ENCODE measurements around the gene PPP1R7. TPM values are rescaled to one million over a fixed set of nuclear protein-coding genes. Genes with fewer than 3 reads are reported as not detected.

Gene PPP1R7
- total and polyA plus RNA-seq, 9 of the 15 experiments (the other 6 are each of a cell fraction or from before 2014, with no cell fraction given) = 37.5 to 75.0 (median 50.5) TPM

DNA sequence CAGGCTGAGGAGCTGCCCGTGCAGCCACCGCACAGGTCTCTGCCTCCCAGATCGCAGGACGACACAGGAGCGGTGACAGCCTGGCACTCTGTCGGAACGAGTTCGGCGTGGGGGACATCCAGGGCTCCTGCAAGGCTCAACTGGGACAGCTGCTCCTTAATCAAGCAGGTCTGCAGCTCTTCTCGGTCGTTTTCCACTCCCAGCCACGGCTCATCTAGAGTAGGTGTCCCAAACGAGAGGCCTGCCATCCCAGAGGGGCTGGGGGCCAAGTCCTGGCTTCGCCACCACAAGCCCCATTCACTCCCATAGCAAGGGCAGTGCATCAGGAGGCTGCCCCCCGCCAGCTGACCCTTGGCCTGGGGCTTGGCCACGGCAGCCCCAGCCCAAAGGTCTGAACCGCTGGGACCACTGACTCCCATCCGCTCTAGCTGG lies 23.5 kb upstream of the PPP1R7 start:
- CTCF ChIA-PET (ENCODE audit: low intra/inter-chr PET ratio) = no interaction called here
- intact Hi-C loops (cut with micrococcal nuclease) (loop anchor here (2.0 kb wide), 1 partner anchor 42 kb away; no protein-coding TSS in a partner anchor), in situ Hi-C loops (cut with MboI) (no loop called here)
- H3K9me3 ChIP-seq (replicated peaks; ENCODE audit: control insufficient read depth, insufficient read depth, low read depth, low read length) = no peaks in the 10 kb centered on the region
- no peak overlapping the region for H3K4me2 ChIP-seq (ENCODE audit: insufficient read depth, low read length)
- H3K36me3 ChIP-seq (ENCODE audit: control insufficient read depth, insufficient read depth, low read length) = peaks cover 10% of the 10 kb centered on the region; the same call in 1 of the 3 replicates
- no peak overlapping the region for H2AFZ ChIP-seq (ENCODE audit: low read depth, low read length)
- no peaks in the 10 kb centered on the region for H4K20me1 ChIP-seq (replicated peaks; ENCODE audit: control insufficient read depth, insufficient read depth, low read length)
- WGBS (ENCODE audit: insufficient coverage, low coverage, missing lambda C conversion rate) = 87% methylated on average over 11 of the region's 18 CpGs
- H3K9me1 ChIP-seq (ENCODE audit: control insufficient read depth, insufficient read depth, low read length) = no peaks in the 10 kb centered on the region
- no peak overlapping the region; a peak in 1 of 4 replicates for H3K9ac ChIP-seq (ENCODE audit: insufficient read depth in 1 of 2, low read depth in 2 of 2, low read length in 2 of 2)
- no peaks in the 10 kb centered on the region; a peak in 1 of 5 replicates for H3K4me1 ChIP-seq (replicated peaks in 1 of 2; ENCODE audit: control insufficient read depth in 2 of 2, insufficient read depth in 2 of 2, low read length in 2 of 2)
- FAIRE-seq = no peak
- no peak overlapping the region for H3K27ac ChIP-seq (ENCODE audit: extremely low read depth, low read depth, low read length)
- TF ChIP-seq ZBTB26 (CRISPR knock-in tag; IDR thresholded peaks at IDR 0.05) (no peak), CEBPB (tag; IDR thresholded peaks at IDR 0.05) (no peak), SMAD2 (IDR thresholded peaks at IDR 0.05; ENCODE audit: low read depth, low read length) (no peak), STAT5A (IDR thresholded peaks at IDR 0.05; ENCODE audit: borderline replicate concordance, low read length) (no peak), ZNF23 (CRISPR knock-in tag; IDR thresholded peaks at IDR 0.05) (no peak), GATA2 (CRISPR knock-in tag; IDR thresholded peaks at IDR 0.05) (no peak), SRSF7 (optimal IDR thresholded peaks at IDR 0.05; ENCODE audit: low read depth, low read length) (no peak), ZNF436 (CRISPR knock-in tag; IDR thresholded peaks at IDR 0.05) (no peak), GTF2A2 (tag; IDR thresholded peaks at IDR 0.05) (no peak)
- TF ChIP-seq, protein P1, sequence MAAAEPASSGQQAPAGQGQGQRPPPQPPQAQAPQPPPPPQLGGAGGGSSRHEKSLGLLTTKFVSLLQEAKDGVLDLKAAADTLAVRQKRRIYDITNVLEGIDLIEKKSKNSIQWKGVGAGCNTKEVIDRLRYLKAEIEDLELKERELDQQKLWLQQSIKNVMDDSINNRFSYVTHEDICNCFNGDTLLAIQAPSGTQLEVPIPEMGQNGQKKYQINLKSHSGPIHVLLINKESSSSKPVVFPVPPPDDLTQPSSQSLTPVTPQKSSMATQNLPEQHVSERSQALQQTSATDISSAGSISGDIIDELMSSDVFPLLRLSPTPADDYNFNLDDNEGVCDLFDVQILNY (CRISPR knock-in tag; IDR thresholded peaks at IDR 0.05) = no peak
- TF ChIP-seq, protein P2, sequence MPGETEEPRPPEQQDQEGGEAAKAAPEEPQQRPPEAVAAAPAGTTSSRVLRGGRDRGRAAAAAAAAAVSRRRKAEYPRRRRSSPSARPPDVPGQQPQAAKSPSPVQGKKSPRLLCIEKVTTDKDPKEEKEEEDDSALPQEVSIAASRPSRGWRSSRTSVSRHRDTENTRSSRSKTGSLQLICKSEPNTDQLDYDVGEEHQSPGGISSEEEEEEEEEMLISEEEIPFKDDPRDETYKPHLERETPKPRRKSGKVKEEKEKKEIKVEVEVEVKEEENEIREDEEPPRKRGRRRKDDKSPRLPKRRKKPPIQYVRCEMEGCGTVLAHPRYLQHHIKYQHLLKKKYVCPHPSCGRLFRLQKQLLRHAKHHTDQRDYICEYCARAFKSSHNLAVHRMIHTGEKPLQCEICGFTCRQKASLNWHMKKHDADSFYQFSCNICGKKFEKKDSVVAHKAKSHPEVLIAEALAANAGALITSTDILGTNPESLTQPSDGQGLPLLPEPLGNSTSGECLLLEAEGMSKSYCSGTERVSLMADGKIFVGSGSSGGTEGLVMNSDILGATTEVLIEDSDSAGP (CRISPR knock-in tag; IDR thresholded peaks at IDR 0.05) = no peak
- H3K4me3 ChIP-seq = no peak overlapping the region
- POLR2A ChIA-PET = interaction anchor here (1.1 kb wide), 1 partner anchor 11 kb away, joined by 4 read pairs; no protein-coding TSS in a partner anchor
- ATAC-seq = no peak
- no peaks in the 10 kb centered on the region for H3K79me2 ChIP-seq (ENCODE audit: control insufficient read depth, insufficient read depth, low read length)
- no peaks in the 10 kb centered on the region for H3K27me3 ChIP-seq (ENCODE audit: control insufficient read depth in 2 of 2, insufficient read depth in 2 of 2, low read length in 2 of 2)
- no peak for DNase-seq (ENCODE audit: extremely low read depth in 1 of 4, low spot score in 3 of 4)
- BruUV-seq (replicated peaks) = no TSS peak

Measured in K562 (cell line).